ENCODE data around the gene ZHX3. TPM values are rescaled to one million over a fixed set of nuclear protein-coding genes. Genes with fewer than 3 reads are reported as not detected.

The ZHX3 gene
- polyA plus RNA-seq, 3 donors, result 0.58 to 3.2 (median 1.1) TPM

DNA sequence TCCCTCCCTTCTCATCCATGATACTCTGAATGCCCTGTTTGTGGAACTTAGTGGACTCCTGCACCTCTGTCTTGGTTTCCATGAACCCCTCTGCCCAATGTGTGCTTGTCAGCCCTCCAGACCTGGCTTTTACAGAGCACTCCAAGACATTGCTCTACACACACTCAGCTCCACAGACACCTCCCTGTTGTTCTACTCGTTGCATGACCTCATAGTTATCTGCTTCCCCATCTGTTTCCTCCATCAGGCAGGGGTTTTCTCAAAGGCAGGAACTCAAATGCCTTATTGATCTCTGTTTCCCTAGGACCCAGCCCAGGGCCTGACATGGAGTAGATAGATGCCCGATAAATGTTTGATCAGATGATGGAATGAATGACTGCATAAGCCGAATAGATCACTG, 166.9 kb downstream of the ZHX3 start:
- peak overlapping the region in 1 of 2 donors; percentile 16 for H3K4me3 Mint-ChIP-seq
- H3K36me3 Mint-ChIP-seq, result no peaks in the 10 kb centered on the region
- Histone ChIP-seq H3K79me2 (ENCODE audit: insufficient read depth, low read length) (no peaks in the 10 kb centered on the region), H3K4me3 (replicated peaks in 1 of 3; ENCODE audit: low read depth in 2 of 3, low read length in 3 of 3) (no peak overlapping the region), H3K27ac (ENCODE audit: low read depth in 1 of 2, low read length in 2 of 2) (no peak overlapping the region), H3K9me3 (replicated peaks in 1 of 2; ENCODE audit: control insufficient read depth in 1 of 2, insufficient read depth in 1 of 2, low read length in 2 of 2) (no peaks in the 10 kb centered on the region), H2AFZ (ENCODE audit: insufficient read depth, low read depth, low read length, poor library complexity, severe bottlenecking) (no peak overlapping the region), H4K20me1 (ENCODE audit: insufficient read depth, low read length) (no peaks in the 10 kb centered on the region), H3K4me2 (replicated peaks; ENCODE audit: extremely low read depth, low read length, poor library complexity, severe bottlenecking) (no peak overlapping the region), H3K27me3 (ENCODE audit: control insufficient read depth in 2 of 2, insufficient read depth in 2 of 2, low read length in 2 of 2) (peaks cover 3% of the 10 kb centered on the region in 2 donors), H3K9ac (ENCODE audit: insufficient read depth, low read length, poor library complexity, severe bottlenecking) (no peak overlapping the region), H3K4me1 (ENCODE audit: control insufficient read depth in 1 of 2, insufficient read depth in 2 of 2, low read length in 2 of 2) (no peaks in the 10 kb centered on the region), H3K36me3 (replicated peaks in 1 of 2; ENCODE audit: control insufficient read depth in 1 of 2, insufficient read depth in 2 of 2, low read length in 2 of 2) (no peaks in the 10 kb centered on the region)
- no peak for DNase-seq
- WGBS (ENCODE audit: insufficient coverage), result no CpG with 5 or more reads among the region's 3 CpGs
- H3K27me3 Mint-ChIP-seq (ENCODE audit: low read depth in 3 of 3), result peaks cover 20 to 23% (median 22%) of the 10 kb centered on the region in 3 donors
- intact Hi-C loops (cut with micrococcal nuclease), result no loop called here
- H3K9me3 Mint-ChIP-seq, result peaks cover 0 to 2% (median 0%) of the 10 kb centered on the region in 7 donors
- peak overlapping the region in 1 of 7 donors; percentile 40 for H3K27ac Mint-ChIP-seq
- TF ChIP-seq, protein P1, sequence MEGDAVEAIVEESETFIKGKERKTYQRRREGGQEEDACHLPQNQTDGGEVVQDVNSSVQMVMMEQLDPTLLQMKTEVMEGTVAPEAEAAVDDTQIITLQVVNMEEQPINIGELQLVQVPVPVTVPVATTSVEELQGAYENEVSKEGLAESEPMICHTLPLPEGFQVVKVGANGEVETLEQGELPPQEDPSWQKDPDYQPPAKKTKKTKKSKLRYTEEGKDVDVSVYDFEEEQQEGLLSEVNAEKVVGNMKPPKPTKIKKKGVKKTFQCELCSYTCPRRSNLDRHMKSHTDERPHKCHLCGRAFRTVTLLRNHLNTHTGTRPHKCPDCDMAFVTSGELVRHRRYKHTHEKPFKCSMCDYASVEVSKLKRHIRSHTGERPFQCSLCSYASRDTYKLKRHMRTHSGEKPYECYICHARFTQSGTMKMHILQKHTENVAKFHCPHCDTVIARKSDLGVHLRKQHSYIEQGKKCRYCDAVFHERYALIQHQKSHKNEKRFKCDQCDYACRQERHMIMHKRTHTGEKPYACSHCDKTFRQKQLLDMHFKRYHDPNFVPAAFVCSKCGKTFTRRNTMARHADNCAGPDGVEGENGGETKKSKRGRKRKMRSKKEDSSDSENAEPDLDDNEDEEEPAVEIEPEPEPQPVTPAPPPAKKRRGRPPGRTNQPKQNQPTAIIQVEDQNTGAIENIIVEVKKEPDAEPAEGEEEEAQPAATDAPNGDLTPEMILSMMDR (IDR thresholded peaks at IDR 0.05), result no peak
- H3K4me1 Mint-ChIP-seq, result no peaks in the 10 kb centered on the region

DNA sequence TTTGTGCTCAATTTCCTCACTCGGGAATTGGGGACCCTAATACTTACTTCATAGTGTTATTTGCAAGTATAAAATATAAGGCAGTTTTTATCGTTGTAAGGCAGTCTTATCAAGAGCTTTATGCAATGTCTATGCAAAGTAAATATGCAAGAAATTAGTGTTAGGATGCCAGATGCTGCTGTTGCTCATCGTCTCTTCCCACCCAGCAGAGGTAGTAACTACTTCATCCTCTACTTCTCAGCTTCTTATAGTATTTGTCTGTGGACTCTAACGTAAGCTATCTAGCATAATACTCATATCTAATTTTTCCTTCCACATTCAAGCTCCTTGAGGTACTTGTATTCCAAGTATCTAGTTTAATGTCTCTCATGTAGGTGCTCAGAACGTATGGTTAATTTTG, 168.6 kb downstream of the ZHX3 start:
- H3K9ac ChIP-seq (ENCODE audit: insufficient read depth, low read length, poor library complexity, severe bottlenecking), result no peak overlapping the region
- peaks cover 15 to 23% (median 20%) of the 10 kb centered on the region in 3 donors for H3K27me3 Mint-ChIP-seq (ENCODE audit: low read depth in 3 of 3)
- H3K27me3 ChIP-seq (ENCODE audit: control insufficient read depth in 2 of 2, insufficient read depth in 2 of 2, low read length in 2 of 2), result peaks cover 3% of the 10 kb centered on the region in 2 donors
- WGBS (ENCODE audit: insufficient coverage), result 90% methylated on average over 1 of the region's 5 CpGs
- H3K4me1 Mint-ChIP-seq, result no peaks in the 10 kb centered on the region
- no peak overlapping the region for H3K27ac ChIP-seq (ENCODE audit: low read depth in 1 of 2, low read length in 2 of 2)
- intact Hi-C loops (cut with micrococcal nuclease), result no loop called here
- no peak overlapping the region for H3K27ac Mint-ChIP-seq
- H3K79me2 ChIP-seq (ENCODE audit: insufficient read depth, low read length), result no peaks in the 10 kb centered on the region
- no peak overlapping the region for H3K4me3 Mint-ChIP-seq
- H3K36me3 ChIP-seq (replicated peaks in 1 of 2; ENCODE audit: control insufficient read depth in 1 of 2, insufficient read depth in 2 of 2, low read length in 2 of 2), result no peaks in the 10 kb centered on the region
- no peak overlapping the region for H3K4me2 ChIP-seq (replicated peaks; ENCODE audit: extremely low read depth, low read length, poor library complexity, severe bottlenecking)
- no peaks in the 10 kb centered on the region for H3K9me3 ChIP-seq (replicated peaks in 1 of 2; ENCODE audit: control insufficient read depth in 1 of 2, insufficient read depth in 1 of 2, low read length in 2 of 2)
- no peaks in the 10 kb centered on the region for H3K4me1 ChIP-seq (ENCODE audit: control insufficient read depth in 1 of 2, insufficient read depth in 2 of 2, low read length in 2 of 2)
- H2AFZ ChIP-seq (ENCODE audit: insufficient read depth, low read depth, low read length, poor library complexity, severe bottlenecking), result no peak overlapping the region
- H3K9me3 Mint-ChIP-seq, result peaks cover 0 to 2% (median 0%) of the 10 kb centered on the region in 7 donors
- H3K4me3 ChIP-seq (replicated peaks in 1 of 3; ENCODE audit: low read depth in 2 of 3, low read length in 3 of 3), result no peak overlapping the region
- no peak for DNase-seq
- TF ChIP-seq, protein P1 (IDR thresholded peaks at IDR 0.05), result no peak
- H3K36me3 Mint-ChIP-seq, result no peaks in the 10 kb centered on the region
- no peaks in the 10 kb centered on the region for H4K20me1 ChIP-seq (ENCODE audit: insufficient read depth, low read length)

Data from CD14-positive monocyte (primary cell).